Pancreas (tissue), 10 donors: ENCODE measurements around the gene FOXC1. TPM values are rescaled to one million over a fixed set of nuclear protein-coding genes. Genes with fewer than 3 reads are reported as not detected.

Experiments used
- ATAC-seq, 4 donors: fragments of 200-7000 bp; cut with Tn5 transposase; one replicate each; pipeline versions ENCODE4 v1.8.0 to v1.9.1; 2020; ENCODE audit warnings: mild to moderate bottlenecking in 4 of 4, moderate library complexity in 4 of 4
- DNase-seq, 6 donors: peaks; one replicate each; pipeline ENCODE4 v3.0.0-alpha.2; 2020
- FAIRE-seq: peaks from 2 replicates; lab custom pipeline; 2012; peaks lifted over from hg19 to GRCh38; lab: Jason Lieb, UNC
- H3K27ac ChIP-seq, 4 donors: fragments of 200-600 bp; sonication (generic); 1 replicate in 3 of 4; 2 replicates in 1 of 4; pipeline versions ENCODE4 v1.5.0 to v1.8.0; 2020
- H3K27me3 ChIP-seq, 4 donors: fragments of 200-600 bp; one replicate each; pipeline ENCODE4 v1.8.0; 2021
- H3K36me3 ChIP-seq, 3 donors: fragments of 200-600 bp; sonication (generic) in 1 of 3; one replicate each; pipeline versions ENCODE4 v1.5.0 to v1.8.0; 2020 to 2021
- H3K4me1 ChIP-seq, 3 donors: fragments of 200-600 bp; one replicate each; pipeline ENCODE4 v1.8.0; 2021
- H3K4me3 ChIP-seq, 4 donors: fragments of 200-600 bp; sonication (generic) in 2 of 4; one replicate each; pipeline versions ENCODE4 v1.5.0 to v1.8.0; 2020 to 2021
- H3K9me3 ChIP-seq, 4 donors: fragments of 200-600 bp; one replicate each; pipeline ENCODE4 v1.8.0; 2021
- CTCF ChIP-seq, 4 donors: fragments of 200-600 bp; sonication (generic) in 3 of 4; IDR thresholded peaks; one replicate each; pipeline versions ENCODE4 v1.5.0 to v1.8.0; 2021; ENCODE audit warnings: antibody characterized with exemption in 4 of 4
- WGBS, 2 donors: extraction: QIAGEN DNeasy Blood & Tissue Kit; methylation state at CpG; one replicate each; pipeline ENCODE4 v1.1.7; 2013; 5-methylcytosine and 5-hydroxymethylcytosine counted together
- intact Hi-C, 3 donors: fragments of 100-400 bp; cut with DNase I; formaldehyde crosslinking; loops; one replicate each; pipeline versions ENCODE4 v1.11.1 to v1.14.2; 2022
- polyA plus RNA-seq, 2 donors: library from polyadenylated mRNA; stranded (reverse); fragments of 200-250 nt; gene quantifications; one replicate each; pipeline ENCODE4 v1.2.3, GENCODE V29; 2013
- total RNA-seq, 6 donors: library from RNA; stranded (reverse); fragmentation: NEBNext Ultra II Directional in 4 of 6; extraction: Animal tissue kit (Norgen Biotek cat#: 25700) in 4 of 6; gene quantifications; one replicate each; pipeline versions ENCODE4 v1.2.1 to v1.2.4, GENCODE V29; 2021 to 2023
- donor health status: healthy with polysubstance abuse.
- donor health status: DM: no; HTN: no; CAD: no; lungs with moderate emphysema.
- donor health status: DM: no; HTN: no; CAD: no.
- donor health status: control.
- donor health status: control.
- donor health status: Bipolar disorder and iron deficiency.
- donor health status: DM: yes; HTN: yes; CAD: no.
- donor health status: DM: no; HTN: no; CAD: no.
- donor health status: DM: no; HTN: no; CAD: no.
- donor health status: DM: yes; HTN: yes; CAD: no.

The FOXC1 gene
- total and polyA plus RNA-seq, 8 donors, result 0.99 to 4.0 (median 2.5) TPM

GRCh38 chr6:1609041-1609647 lies 571 bp upstream of the FOXC1 start:
- ATAC-seq (peak in 1 of 4 donors; percentile 1), DNase-seq (peak; percentile 33 to 83 (median 56)), FAIRE-seq (no peak)
- Histone ChIP-seq H3K9me3 (no peaks in the 10 kb centered on the region), H3K27ac (peak overlapping the region in 1 of 4 donors; percentile 78), H3K4me1 (peaks cover 0 to 15% (median 12%) of the 10 kb centered on the region in 3 donors), H3K4me3 (peak overlapping the region; percentile 26 to 67 (median 57)), H3K36me3 (no peaks in the 10 kb centered on the region), H3K27me3 (peaks cover 8 to 43% (median 10%) of the 10 kb centered on the region in 4 donors)
- intact Hi-C loops, result loop anchor here in 2 of 3 donors (10.0 kb wide), 1 partner anchor 496 kb away; no protein-coding TSS in a partner anchor
- TF ChIP-seq CTCF (IDR thresholded peaks at IDR 0.05), result no peak
- 1% methylated on average over 48 to 58 of the region's 58 CpGs for WGBS, 2 donors

DNA sequence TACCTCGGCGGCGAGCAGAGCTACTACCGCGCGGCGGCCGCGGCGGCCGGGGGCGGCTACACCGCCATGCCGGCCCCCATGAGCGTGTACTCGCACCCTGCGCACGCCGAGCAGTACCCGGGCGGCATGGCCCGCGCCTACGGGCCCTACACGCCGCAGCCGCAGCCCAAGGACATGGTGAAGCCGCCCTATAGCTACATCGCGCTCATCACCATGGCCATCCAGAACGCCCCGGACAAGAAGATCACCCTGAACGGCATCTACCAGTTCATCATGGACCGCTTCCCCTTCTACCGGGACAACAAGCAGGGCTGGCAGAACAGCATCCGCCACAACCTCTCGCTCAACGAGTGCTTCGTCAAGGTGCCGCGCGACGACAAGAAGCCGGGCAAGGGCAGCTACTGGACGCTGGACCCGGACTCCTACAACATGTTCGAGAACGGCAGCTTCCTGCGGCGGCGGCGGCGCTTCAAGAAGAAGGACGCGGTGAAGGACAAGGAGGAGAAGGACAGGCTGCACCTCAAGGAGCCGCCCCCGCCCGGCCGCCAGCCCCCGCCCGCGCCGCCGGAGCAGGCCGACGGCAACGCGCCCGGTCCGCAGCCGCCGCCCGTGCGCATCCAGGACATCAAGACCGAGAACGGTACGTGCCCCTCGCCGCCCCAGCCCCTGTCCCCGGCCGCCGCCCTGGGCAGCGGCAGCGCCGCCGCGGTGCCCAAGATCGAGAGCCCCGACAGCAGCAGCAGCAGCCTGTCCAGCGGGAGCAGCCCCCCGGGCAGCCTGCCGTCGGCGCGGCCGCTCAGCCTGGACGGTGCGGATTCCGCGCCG lies 994 bp downstream of the FOXC1 start:
- DNase-seq (peak in 3 of 6 donors; percentile 35 to 86 (median 74)), FAIRE-seq (no peak), ATAC-seq (peak in 3 of 4 donors; percentile 0 to 4 (median 1))
- 3% methylated on average over 43 to 101 of the region's 101 CpGs for WGBS, 2 donors
- TF ChIP-seq CTCF (IDR thresholded peaks at IDR 0.05), result no peak
- Histone ChIP-seq H3K36me3 (no peaks in the 10 kb centered on the region), H3K9me3 (no peaks in the 10 kb centered on the region), H3K27ac (peak overlapping the region; percentile 55 to 91 (median 61)), H3K4me3 (peak overlapping the region; percentile 23 to 67 (median 45)), H3K4me1 (peaks cover 0 to 12% (median 8%) of the 10 kb centered on the region in 3 donors), H3K27me3 (peaks cover 8 to 33% (median 9%) of the 10 kb centered on the region in 4 donors)
- intact Hi-C loops, result no loop called here

GRCh38 chr6:1611322-1611571 lies 1.5 kb downstream of the FOXC1 start:
- Histone ChIP-seq H3K4me3 (peak overlapping the region; percentile 23 to 67 (median 45)), H3K9me3 (no peaks in the 10 kb centered on the region), H3K27me3 (peaks cover 7 to 28% (median 9%) of the 10 kb centered on the region in 4 donors), H3K27ac (peak overlapping the region in 1 of 4 donors; percentile 91), H3K36me3 (no peaks in the 10 kb centered on the region), H3K4me1 (peaks cover 0 to 12% (median 8%) of the 10 kb centered on the region in 3 donors)
- peak in 1 of 6 donors; percentile 80 for DNase-seq
- 0 to 2% methylated on average over 1 to 38 of the region's 38 CpGs for WGBS, 2 donors
- no peak for TF ChIP-seq CTCF (IDR thresholded peaks at IDR 0.05)
- intact Hi-C loops, result no loop called here
- peak in 2 of 4 donors; percentile 7 to 38 for ATAC-seq
- no peak for FAIRE-seq

DNA sequence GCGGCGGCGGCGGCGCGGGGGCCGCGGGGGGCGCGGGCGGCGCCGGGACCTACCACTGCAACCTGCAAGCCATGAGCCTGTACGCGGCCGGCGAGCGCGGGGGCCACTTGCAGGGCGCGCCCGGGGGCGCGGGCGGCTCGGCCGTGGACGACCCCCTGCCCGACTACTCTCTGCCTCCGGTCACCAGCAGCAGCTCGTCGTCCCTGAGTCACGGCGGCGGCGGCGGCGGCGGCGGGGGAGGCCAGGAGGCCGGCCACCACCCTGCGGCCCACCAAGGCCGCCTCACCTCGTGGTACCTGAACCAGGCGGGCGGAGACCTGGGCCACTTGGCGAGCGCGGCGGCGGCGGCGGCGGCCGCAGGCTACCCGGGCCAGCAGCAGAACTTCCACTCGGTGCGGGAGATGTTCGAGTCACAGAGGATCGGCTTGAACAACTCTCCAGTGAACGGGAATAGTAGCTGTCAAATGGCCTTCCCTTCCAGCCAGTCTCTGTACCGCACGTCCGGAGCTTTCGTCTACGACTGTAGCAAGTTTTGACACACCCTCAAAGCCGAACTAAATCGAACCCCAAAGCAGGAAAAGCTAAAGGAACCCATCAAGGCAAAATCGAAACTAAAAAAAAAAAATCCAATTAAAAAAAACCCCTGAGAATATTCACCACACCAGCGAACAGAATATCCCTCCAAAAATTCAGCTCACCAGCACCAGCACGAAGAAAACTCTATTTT lies 2.0 kb downstream of the FOXC1 start:
- Histone ChIP-seq H3K4me1 (peaks cover 0 to 12% (median 8%) of the 10 kb centered on the region in 3 donors), H3K27me3 (peaks cover 7 to 23% (median 9%) of the 10 kb centered on the region in 4 donors), H3K9me3 (no peaks in the 10 kb centered on the region), H3K36me3 (no peaks in the 10 kb centered on the region), H3K4me3 (peak overlapping the region; percentile 25 to 67 (median 46)), H3K27ac (peak overlapping the region in 2 of 4 donors; percentile 10 to 47)
- FAIRE-seq, result no peak
- WGBS, 2 donors, result 5 to 12% methylated on average over 46 to 71 of the region's 71 CpGs
- intact Hi-C loops, result no loop called here
- TF ChIP-seq CTCF (IDR thresholded peaks at IDR 0.05), result no peak
- peak in 1 of 6 donors; percentile 73 for DNase-seq
- peak in 2 of 4 donors; percentile 2 to 4 for ATAC-seq
